ENCODE results near the gene MELTF. TPM values are rescaled to one million over a fixed set of nuclear protein-coding genes. Genes with fewer than 3 reads are reported as not detected.

MELTF gene
- total and polyA plus RNA-seq, 2 of the 13 experiments (the other 11 are each of a cell fraction or from before 2014, with no cell fraction given), result 3.2 to 7.5 TPM

GRCh38 chr3:196988241-196989029 lies 41.2 kb downstream of the MELTF start (continued):
- TF ChIP-seq RERE (CRISPR knock-in tag; IDR thresholded peaks at IDR 0.05; ENCODE audit: low read depth) (no peak), ZNF292 (CRISPR knock-in tag; IDR thresholded peaks at IDR 0.05; ENCODE audit: borderline replicate concordance, low read depth) (peak; percentile 89; the same call in 1 of the 2 replicates), MXD3 (CRISPR knock-in tag; IDR thresholded peaks at IDR 0.05) (no peak), SP1 (IDR thresholded peaks at IDR 0.05) (no peak), SP1 (CRISPR knock-in tag; IDR thresholded peaks at IDR 0.05) (0 out of 2 replicates have a peak, but pooled peaks have one; percentile 26), BORCS8-MEF2B (CRISPR knock-in tag; IDR thresholded peaks at IDR 0.05) (no peak), ZNF382 (CRISPR knock-in tag; IDR thresholded peaks at IDR 0.05; ENCODE audit: borderline replicate concordance) (no peak), ZMAT3 (CRISPR knock-in tag; conservative IDR thresholded peaks at IDR 0.05) (no peak), GMEB1 (CRISPR knock-in tag; IDR thresholded peaks at IDR 0.05; ENCODE audit: borderline replicate concordance) (no peak), PHB2 (IDR thresholded peaks at IDR 0.05; ENCODE audit: partially characterized antibody) (no peak), ZNF761 (CRISPR knock-in tag; conservative IDR thresholded peaks at IDR 0.05) (no peak), SPEN (CRISPR knock-in tag; IDR thresholded peaks at IDR 0.05; ENCODE audit: low read depth) (peak; percentile 78), TERF1 (CRISPR knock-in tag; IDR thresholded peaks at IDR 0.05) (no peak), HNF4A (CRISPR knock-in tag; IDR thresholded peaks at IDR 0.05) (peak; percentile 97), ZSCAN29 (CRISPR knock-in tag; conservative IDR thresholded peaks at IDR 0.05) (no peak), ERF (CRISPR knock-in tag; IDR thresholded peaks at IDR 0.05) (no peak), ZNF619 (CRISPR knock-in tag; IDR thresholded peaks at IDR 0.05) (no peak), ZNF280D (CRISPR knock-in tag; IDR thresholded peaks at IDR 0.05) (no peak)

Measured in HepG2 (cell line).